Amygdala (tissue), 56 donors: Measurements from ENCODE around the gene PSPH.
"Not testable (repeated sequence)": the region's sequence is repeated elsewhere in the genome, so short reads cannot be mapped to it uniquely, and the experiment has no call there.

Experiments used
- DNase-seq, 56 donors: peaks; one replicate each; lab custom pipeline; 2025; lab: John Stamatoyannopoulos, UW

Gene PSPH

DNA sequence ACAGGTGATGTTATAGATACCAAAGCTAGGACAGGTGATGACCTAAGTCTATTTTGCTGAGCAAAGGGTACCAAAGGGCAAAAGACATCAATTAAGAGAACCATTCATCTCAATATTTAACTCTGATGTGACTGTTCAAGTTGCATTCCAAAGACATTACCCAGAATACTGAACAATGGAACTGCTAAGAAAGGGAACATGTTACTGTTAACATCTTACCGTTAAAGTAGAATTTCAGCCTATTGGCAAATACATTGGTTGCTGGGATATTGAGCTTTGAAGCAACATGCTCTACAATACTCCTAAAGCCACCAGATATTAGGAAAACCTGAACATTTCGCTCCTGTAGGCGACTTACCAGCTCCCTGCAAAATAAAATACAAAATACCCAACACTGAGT, 34.2 kb downstream of the PSPH start:
- DNase-seq: not testable (repeated sequence)

DNA sequence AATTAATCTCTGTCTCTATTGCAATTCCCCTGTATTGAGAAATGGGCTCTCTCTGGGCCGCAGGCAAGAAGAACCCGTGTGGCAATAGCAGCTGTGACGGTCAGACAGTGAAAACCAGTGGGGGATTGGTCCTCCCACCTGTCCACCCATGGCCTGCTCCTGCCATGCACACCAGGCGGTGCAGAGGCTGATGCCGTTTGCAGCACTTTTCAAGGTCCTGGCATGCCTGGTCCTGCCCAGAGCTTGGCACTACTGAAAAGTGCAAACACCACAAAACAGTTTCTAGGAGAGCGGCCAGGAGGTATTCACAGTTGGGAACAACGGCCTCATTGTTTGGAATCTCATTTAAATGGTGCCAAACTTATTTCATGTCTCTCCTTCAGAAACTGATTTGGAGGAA, 41.5 kb downstream of the PSPH start:
- DNase-seq: peak in 53 of 56 donors; percentile 1 to 83 (median 50)

DNA sequence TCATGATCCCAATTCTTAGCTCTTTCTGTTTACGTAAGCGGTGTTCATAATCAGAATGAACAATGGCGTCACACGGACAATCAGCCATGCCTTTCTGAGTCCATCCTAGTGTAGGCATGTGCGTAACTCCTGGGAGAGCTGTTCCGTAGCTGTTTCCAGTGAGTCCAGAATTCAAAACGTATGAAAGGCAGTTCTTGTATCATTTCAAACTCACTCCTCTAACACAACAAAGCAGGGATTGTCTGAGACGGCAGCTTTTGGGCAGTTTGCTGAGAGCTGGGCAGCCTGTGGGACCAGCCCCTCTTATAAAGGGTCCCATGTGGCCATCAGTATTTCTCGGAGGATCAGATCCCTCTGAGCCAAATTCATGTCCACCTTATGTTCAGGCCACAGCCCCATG, 43.4 kb downstream of the PSPH start:
- peak in 41 of 56 donors; percentile 1 to 70 (median 13) for DNase-seq

DNA sequence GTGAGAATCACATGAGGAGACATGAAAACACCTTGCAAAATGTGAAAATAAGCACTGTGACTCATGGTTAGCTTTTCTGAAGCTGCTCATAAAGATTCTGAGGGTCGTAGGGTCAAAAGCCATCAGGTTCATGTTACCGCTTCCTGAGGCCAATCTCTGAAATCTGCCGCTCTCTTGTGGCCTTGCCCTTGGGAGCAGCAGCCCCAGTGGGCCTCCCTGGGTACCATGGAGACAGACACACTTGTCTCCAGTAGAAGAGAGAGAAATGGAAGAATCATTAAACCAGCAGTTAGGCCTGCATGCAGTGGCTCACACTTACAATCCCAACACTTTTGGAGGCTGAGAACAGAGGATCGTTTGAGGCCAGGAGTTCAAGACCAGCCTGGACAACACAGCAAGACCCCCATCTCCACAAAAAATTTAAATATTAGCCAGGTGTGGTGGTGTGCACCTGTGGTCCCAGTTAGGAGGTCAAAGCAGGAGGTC, 44.0 kb downstream of the PSPH start:
- DNase-seq: no peak

DNA sequence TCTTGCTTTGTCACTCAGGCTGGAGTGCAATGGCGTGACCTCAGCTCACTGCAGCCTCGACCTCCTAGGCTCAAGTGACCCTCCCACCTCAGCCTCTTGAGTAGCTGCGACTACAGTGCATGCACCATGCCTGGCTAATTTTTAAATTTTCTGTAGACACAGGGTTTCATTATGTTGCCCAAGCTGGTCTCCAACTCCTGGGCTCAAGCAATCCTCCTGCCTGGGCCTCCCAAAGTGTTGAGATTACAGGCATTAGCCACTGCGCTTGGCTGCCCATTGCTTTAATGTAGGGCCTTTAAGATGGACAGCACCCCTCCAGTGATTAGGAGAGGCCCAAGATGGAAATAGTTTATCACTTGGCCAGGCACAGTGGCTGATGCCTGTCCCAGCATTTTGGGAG, 47.5 kb downstream of the PSPH start:
- no peak for DNase-seq

DNA sequence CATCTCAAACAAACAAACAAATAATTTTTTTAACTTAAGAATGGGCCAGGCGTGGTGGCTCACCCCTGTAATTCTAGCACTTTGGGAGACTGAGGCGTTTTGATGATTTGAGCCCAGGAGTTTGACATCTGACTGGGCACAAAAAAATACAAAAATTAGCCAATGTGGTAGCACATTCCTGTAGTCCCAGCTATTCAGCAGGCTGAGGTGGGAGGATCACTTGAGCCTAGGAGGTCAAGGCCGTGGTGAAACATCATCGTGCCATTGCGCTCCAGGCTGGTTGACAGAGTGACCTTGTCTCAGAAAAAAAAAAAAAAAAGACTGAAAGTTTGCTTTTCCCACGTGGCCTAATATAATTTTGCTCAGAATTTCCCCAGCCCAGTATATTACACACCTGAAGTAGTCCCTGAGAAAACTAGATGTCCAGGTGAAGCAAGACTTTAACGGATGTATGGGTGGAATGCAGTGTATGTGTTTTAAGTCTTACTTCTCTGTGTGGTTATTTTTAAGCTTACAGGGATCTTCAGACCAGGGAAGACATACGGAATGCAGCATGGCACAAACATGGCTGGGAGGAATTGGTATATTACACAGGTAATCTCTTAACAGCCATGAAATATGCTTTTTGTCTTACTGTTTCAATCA, 54.3 kb downstream of the PSPH start:
- no peak for DNase-seq

DNA sequence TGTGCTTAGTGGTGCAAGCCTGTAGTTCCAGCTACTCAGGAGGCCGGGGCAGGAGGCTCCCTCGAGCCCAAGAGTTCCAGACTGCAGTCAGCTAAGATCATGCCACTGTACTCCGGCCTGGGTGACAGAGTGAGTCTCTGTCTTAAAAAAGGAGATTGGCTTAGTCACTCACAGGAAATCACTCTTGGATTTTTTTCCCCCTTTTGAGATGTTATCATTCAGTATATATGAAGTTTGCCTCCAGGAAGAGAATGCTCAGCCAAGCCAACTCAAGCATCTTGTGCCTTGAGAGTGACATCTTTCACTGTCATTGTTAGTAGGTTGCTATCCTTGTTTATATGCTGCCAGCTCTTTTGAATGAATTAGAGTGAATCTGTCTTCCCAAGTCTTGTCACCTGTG, 58.9 kb downstream of the PSPH start:
- DNase-seq: no peak

DNA sequence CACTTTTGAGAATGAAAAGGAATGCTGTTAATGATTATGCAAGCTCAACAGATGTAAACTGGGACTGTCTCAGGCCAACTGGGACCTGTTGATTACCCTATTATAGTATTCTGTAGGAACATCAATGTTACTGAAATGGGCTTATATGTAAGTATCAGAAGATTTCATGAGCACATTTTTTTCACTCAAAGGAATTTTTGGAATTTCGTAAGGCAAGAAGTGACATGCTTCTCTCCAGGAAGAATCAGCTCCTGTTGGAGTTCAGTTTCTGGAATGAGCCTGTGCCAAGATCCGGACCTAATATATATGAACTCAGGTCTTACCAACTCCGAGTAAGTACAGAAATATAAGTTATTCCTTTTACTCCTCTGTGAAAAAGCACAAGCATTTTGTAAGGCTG, 67.7 kb downstream of the PSPH start:
- DNase-seq: no peak

DNA sequence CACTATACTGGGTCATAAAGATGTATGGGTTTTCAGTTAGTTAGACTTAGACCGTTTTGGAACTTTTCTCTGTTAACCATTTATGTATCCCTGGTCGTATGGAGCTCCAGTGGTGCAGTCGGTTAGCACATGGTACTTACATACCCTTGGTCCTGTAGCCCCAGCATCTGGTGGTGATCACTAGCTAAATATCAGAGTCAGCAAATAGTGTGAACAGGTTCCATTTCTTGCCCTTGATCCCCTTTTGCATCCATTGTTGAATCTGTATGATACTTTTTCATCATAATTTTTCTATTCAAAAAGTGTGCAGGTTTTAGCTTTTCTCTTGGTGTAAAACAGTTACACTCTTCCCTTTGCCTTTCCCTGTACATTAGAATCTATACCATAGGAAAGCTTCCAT, 71.0 kb downstream of the PSPH start:
- DNase-seq: no peak

DNA sequence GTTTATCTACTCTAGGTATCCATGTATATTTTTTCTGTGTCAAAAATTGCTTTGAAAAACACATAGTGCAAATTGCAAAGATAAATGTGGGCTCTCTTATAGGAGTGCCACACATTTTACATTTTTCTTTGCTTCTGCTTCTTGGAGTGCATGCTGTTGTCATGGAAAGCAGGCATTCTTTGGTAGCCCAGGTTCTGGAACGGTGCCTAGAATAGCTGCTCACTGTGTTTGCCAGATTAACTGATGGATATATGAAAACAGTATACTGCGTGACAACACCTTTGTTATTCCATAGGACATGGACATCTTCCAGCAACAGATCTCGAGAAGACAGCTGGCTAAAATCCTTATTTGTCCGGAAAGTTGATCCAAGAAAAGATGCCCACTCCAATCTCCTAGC, 73.4 kb downstream of the PSPH start:
- peak in 22 of 56 donors; percentile 2 to 61 (median 18) for DNase-seq

DNA sequence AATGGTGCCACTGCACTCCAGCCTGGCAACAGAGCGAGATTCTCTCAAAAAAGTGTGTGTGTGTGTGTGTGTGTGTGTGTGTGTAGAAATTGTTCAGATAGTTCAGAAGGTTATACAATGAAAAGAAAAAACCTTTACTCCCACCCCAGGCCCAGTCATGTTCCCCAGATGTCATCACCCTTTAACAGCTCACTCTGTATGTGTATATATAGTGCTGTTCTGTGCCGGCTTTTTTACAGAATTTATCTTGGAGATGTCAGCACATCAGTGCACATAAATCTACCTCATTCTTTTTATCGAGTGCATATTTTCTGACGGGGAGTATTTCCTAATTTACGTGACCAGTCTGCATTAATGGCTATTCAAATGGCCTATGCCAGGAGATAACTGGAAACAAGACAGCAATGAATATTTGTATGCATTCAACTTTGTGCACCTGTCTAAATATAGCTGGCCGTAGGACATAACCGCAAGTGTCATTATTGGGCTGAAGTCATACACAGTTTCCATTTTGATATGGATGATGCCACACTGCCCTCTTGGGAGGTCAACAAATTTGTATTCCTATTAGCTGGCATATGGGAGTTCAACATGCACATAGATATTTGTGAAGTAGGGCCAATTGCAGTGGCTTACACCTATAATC, 75.1 kb downstream of the PSPH start:
- DNase-seq: no peak

DNA sequence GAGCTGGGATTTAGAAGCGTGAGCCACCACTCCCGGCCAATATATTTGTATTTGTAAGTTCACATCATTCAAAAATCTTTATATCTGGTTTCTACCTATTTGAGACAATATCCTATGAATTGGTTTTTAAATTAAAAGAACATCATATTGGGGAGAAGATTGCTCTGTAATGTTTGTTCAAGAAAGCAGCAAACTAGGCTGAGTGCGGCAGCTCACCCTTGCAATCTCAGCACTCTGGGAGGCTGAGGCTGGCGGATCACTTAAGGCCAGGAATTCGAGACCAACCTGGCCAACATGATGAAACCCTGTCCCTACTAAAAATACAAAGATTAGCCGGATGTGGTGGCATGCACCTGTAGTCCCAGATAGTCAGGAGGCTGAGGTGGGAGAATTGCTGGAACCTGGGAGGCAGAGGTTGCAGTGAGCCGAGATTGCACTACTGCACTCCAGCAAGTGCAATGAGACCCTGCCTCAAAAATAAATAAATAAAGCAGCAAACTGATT, 77.4 kb downstream of the PSPH start:
- no peak for DNase-seq

DNA sequence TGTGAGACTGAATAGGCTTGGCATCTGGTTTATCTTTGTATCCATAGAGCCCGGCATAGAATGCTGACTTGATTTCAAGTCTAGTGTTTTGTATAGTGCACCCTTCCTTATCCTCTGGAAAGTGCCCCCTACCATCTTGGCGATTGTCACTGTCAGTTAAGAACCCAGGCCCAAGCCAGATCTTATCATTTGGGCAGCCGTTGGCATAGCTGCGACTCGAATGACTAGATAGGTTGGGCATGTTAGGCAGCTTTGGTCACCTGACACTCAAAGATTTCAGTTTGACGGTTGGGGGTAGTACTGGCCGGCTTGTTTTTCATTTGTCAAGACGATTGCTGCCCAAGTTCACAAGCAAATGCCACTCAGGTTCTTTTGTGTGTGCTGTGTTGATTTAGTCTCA, 80.3 kb downstream of the PSPH start:
- no peak for DNase-seq

DNA sequence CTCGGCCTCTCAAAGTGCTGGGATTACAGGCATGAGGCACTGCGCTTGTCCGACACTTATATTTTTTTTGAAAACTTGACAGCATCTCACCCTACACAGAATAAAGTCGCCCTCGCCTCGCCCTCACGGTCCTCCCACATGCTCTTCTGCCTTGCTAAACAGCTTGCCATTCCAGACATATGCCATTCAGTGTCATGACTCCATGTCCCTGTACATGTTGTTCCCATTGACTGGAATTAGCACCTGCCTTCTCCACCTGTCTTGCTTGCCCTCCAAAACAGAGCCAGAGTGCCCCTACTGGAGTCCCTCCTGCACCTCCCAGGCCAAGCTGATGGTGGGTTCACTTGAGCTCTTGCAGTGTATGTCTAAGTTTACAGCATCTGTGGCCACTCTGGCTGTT, 80.7 kb downstream of the PSPH start:
- no peak for DNase-seq

DNA sequence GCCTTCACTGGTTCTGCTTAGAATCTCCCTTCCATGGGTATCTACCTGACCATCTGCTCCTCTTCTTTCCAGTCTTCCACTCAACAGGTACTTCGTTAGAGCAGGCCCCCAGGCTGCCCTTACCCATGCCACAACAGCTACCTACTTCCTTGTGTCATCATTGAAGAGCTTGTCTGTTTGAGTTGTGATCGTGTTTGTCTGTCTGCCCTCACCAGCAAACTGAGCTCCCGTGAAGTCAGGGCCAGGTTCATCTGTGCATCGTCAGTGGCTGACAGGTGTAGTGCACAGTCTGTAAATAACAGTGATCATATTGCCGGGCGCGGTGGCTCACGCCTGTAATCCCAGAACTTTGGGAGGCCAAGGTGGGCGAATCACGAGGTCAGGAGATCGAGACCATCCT, 81.9 kb downstream of the PSPH start:
- DNase-seq: no peak

DNA sequence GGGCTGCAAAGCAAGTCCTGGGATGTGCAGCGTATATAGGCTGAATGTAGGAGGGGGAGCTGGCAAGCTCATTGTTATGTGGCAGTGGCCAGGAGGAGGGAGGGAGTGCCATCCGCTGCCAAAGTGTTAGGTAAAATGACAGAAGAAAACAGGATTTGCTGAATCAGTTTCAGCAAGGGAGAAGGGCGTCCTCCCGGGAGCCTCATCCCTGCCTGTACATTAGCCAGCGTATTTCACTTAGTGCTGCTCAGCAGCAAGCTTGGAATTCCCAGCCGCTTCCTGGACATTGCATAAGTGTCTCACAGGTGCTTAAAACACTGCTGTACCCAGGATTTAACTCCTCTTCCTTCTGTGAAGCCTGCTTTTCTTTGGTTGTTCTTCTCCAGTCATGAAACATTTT, 84.4 kb downstream of the PSPH start:
- peak in 3 of 56 donors; percentile 5 to 19 (median 15) for DNase-seq

DNA sequence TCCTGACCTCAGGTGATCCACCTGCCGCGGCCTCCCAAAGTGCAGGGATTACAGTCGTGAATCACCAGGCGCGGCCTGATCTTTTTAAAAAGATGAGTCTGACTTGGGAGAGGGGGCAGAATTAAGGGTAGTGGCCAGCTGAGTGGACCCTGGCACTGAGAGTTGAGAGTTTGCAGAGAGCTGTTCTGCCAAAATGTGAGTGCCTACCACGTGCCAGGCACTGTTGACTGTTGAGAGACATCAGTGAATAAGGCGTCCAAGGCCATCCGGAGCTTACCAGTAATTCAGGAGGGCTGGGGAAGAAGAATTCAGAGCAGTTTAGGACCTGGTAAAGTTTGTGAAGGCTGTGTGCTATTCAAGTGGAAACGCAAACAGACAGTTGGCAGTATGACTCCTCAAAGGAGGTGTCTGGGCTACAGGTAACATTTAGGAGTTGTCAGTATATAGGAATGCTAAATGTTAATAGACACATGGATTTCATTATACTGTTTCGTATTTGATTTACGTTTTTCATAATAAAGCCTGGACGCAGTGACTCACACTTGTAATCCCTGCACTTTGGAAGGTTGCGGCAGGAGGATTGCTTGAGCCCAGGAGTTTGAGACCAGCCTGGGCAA, 85.3 kb downstream of the PSPH start:
- peak in 17 of 56 donors; percentile 3 to 36 (median 14) for DNase-seq

DNA sequence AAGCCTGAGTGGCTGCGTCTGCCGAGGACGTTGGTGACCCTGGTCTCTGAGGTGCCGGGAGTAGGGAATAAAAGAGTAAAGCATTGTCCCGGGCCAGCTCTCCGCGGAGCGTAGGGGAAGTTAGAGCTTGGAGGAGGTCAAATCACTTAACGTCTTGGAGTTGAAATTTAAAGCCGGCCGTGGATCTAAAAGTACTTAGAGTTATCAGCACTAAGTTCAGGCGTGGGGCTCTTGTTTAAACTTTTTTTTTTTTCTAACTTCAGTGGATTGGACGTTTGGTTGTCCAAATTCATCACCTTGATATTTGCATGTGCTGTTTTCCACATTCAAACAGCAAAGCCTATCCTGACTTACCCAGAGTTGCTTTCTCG, 86.2 kb downstream of the PSPH start:
- DNase-seq: peak in 2 of 56 donors; percentile 37 to 55

DNA sequence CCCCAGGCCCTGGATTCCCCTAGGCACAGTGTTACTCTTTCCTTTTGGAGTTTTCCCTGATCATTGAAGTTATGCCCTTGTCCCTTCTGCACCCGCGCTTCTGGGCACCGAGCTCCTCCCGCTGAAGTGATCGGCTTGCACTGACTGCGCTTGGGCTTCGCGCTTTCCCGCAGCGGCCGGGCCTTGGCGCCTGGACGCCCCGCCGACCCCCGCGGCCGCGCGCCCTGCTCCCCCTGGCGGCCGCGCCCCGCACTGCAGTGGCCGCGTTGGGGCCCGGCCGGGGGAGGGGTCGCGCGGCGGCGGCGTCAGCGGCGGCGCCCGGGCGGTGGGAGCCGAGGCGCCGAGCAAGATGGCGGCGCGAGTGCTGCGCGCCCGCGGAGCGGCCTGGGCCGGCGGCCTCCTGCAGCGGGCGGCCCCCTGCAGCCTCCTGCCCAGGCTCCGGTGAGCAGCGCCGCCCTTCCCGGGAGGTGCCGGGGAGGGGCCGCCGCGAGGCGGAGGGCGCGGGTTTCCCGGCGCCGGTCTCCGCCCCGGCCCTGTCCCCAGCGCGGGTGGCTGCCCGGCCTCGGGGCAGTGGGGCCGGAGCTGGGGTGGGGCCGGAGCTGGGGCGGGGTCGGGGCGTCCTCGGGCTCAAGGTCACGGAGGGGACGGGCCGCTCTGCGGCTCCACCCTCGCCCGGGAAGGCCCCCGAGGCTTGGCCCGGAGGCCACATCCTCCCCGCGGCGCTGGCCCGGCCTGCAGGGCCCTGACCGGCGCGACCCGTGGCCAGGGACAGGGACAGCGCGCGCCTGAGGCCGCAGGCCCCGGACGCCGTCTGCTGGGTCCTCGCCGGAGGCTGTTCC, 86.8 kb downstream of the PSPH start, which contains the start of gene NIPSNAP2:
TSS of gene NIPSNAP2 (plus strand) at position 325 of the 839 bp plus-strand sequence. CDS start at position 350, 25 bp downstream.
- peak in 52 of 56 donors; percentile 9 to 78 (median 54) for DNase-seq

DNA sequence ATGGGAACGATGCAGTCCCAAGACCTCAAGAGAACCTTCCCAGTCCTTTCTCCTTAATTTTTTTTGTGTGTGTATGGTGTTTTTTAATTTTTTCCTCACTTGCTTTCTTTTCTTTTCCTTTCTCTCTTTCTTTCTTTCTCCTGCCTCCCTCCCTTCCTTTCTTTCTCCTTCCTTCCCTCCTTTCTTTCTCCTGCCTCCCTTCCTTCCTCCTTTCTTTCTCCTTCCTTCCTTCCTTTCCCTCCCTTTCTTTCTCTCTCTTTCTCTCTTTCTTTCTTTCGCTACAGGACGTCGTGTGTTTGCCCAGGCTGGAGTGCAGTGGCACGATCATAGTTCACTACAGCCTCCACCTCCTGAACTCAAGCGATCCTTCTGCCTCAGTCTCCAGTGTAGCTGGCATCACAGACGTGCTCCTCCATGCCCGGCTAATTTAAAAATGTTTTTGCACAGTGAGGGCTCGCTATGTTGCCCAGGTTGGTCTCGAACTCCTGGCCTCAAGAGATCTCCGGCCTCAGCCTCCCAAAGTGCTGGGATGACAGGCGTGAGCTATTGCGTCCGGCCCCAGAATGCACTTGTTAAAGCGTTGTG, 87.6 kb downstream of the PSPH start:
- DNase-seq: no peak
